Stimulated activated CD8-positive, alpha-beta memory T cell treated with anti-CD3 and anti-CD28 coated beads, Interleukin-15, amount 100 ng/mL, for 4 hours (primary cell): ENCODE measurements around the gene SRGAP2C.
"Not testable (repeated sequence)": the region's sequence is repeated elsewhere in the genome, so short reads cannot be mapped to it uniquely, and the experiment has no call there.

Experiments
- DNase-seq, 2 donors: peaks; one replicate each; pipeline ENCODE4 v3.0.0-alpha.2; 2020; ENCODE audit warnings: low read depth in 2 of 2

Gene SRGAP2C

DNA sequence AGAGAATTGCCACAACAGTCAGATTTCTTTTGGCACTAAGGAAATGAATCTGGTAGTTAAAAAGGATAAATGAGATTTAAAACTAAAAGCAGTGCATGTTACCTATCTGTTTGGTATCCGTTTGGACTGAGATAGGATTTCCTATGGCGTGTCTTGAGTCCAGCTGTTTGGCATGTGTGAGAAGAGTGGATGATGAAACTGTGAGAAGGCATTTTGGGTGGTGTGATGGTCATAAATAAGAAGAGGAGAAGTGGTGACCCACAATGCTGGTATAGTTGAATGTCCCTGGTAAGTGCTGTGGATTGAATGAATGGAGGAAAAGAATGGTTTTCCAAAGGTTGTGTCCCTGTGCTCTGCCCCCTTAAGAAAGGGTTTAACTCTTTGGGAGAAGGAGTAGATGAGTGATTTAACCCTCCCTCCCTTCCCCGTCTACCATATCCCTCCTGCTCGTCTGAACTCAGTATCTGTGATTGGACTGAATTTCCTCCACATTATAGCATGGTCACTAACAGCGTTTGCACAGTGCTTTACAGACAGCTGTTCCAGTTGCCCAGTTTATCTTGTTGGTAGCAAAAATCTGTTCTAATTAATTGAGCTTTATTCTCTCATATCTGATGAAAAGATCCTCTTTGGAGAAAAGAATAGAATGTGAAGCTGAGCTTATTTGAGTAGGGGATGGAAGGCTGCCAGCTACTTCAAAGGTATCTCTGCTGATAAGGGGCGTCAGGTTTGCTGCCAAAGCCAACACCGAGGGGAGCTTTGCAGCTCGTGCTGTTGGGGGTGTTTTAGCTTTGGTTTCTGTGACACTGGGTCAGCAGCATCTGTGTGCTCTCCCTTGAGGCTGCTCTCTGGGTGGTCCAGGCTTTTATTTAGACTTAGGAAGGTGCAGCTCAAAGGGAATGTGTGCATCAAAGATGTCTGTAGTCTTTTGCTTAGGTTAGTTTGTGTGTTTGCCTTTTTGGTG lies 148.1 kb downstream of the SRGAP2C start:
- not testable (repeated sequence) for DNase-seq

DNA sequence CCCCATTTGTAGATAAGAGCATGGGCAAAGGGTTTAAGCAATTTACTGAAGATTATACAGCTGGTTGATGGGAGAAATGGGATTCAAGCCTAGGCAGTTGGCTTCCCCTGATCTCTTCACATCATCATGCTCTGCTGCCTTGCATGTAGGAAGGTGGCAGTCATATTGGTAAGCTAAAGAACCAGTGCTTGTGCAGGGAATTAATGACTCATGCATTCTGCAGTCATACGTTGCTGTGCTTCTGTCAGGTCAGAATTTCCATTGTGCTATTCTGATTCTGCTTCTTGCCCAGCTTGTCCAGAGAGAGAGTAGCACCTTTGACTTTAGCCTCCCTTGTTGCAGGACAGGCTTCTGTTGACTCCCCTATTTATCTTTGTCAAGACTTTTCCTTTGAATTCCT lies 153.2 kb downstream of the SRGAP2C start:
- DNase-seq, result not testable (repeated sequence)

DNA sequence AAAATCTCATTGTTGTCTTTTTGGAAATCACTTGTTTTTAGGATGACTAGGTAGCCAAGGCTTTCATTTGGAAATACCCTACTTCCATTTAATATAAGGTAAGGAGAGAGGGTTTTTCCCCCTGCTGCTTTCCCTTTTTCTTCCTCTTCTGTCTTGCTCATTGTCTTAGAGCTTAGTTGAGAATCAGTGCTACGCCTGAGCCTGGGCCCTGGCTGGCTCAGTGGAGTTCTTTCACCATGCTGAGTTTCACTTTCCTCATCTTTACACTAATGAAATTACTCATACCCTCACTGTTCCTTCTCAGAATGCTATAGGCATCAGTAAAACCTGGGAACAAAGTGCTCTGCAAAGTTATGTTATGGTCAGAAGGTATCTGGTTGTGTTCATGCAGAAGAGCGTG lies 154.8 kb downstream of the SRGAP2C start:
- not testable (repeated sequence) for DNase-seq

DNA sequence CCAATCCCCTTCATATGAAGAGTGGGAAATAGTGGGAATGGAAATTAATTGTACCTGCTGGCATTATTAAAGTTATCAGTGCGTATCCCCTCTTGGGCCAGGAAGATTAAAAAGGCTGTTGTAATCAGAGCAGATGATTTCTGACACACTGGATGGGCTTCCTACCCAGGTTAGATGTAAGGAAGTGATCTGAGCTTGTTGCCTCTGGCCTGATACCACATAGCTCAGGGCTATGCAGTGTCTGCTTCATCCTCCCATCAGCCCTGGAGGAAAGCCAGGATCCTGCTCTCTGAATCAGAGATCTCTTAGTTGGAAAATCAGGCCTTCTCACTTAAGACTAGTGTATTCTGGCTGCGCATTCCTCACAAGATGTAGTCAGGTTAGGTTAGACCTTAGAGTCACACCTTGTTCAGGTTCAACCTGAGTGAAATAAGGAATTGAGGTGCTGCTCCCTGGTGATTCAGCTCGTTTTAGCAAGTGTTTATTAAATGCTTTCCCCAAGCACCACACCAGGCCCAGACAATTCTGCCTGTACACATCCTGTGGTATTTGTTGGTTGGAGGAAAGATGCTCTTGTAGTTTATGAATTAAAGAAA lies 158.6 kb downstream of the SRGAP2C start:
- DNase-seq, result not testable (repeated sequence)

DNA sequence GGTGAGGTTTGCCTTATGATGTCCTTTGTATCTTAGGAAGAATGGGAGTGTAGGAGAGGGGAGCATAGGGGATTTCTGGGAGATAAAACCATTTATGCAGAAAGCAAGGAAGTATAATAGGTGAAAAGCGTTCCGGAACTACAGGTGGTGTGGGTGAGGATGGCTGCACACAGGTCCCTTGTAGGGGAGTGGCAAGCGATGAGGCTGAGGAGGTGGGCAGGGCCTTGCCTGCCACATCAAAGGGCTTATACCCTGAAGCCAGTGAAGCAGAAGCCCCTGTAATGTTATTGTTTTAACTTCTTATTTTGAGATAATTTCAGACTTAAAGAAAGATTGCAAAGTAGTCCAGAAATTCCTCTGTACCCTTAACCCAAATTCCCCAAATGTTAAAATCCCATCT lies 159.6 kb downstream of the SRGAP2C start:
- DNase-seq, result not testable (repeated sequence)

DNA sequence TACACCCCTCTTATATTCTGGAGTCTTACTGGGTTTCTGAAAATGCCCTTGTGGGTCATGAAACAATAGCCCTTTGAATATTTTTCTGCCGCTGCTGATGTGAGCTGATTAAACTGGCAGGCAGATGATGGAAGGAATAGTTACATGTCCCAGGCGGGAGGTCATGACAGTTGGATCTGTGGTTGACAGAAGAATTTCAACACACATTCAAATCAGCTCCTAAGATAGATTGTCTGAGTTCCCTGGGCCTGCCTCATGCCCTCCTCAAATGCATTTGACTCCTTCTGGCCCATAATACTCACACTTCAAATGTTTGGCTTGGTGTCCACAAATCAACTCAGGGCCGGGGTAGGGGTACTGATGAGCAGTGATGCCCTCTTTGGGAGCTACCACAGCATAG lies 161.9 kb downstream of the SRGAP2C start:
- DNase-seq, result not testable (repeated sequence)

DNA sequence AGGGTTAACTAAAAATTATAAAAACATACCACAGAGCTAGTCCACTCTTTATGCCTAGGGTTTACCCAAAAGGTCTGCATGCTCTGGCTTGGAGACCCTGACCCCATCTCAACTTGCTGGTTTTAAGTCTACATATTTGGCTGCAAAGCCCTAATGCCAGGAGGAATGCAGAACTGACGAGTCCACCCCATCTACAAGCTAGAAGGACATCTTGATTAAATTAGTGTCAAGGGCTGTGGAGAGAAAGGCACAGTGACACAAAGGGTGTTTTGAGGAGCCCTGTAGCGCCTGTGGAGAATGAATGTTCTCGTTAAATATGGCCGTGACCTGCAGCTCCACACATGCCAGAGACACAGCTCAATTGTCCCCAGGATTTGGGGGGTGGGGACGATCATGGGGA lies 162.7 kb downstream of the SRGAP2C start:
- not testable (repeated sequence) for DNase-seq

DNA sequence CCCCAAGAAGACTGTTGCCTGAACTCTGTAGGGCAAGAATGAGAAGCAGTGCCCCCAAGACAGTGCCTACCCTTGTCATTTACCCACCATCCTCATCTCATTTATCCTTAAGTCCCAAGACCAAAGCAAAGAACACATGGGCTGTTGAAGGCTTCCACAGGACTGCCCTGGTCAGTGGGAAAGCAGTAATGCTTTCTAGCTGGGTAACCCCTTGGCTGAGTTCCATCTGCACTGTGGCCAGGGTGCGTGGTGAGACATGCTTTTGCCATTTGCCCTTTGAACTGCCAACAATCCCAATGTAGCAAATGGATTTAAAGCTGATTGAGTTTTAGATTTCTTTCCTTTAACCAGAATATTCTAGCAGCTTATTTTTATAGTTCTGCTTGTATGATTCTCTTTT lies 163.3 kb downstream of the SRGAP2C start:
- not testable (repeated sequence) for DNase-seq

DNA sequence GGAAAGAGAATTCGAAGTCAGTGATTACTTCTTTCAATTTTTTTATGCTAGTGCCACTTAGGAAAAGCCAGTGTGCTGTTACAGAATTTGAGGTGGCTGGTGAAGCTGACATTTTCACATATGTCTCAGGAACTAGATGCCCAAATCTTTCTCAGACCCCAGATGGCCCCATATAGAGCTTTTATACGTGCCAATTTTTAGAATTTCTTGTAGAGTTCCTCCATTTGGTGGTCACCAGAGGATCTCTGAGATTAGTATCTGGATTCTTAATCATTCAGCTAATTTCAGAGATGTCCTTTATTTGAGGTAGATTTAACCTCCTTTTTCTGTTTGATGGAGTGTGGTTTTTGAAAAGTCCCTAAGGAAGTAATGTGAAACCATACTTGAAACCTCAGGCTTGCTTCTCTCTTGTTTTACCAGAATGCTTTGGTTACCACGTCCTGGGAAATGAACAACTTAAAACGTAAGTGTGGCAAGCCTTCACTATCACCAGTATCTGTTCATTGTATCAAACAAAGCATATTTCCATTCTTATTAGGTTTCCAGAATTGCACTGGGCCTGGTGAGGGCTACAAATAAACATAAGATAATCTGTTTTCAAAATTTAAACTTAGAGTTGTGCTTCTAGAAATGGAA lies 164.7 kb downstream of the SRGAP2C start:
- DNase-seq, result not testable (repeated sequence)

DNA sequence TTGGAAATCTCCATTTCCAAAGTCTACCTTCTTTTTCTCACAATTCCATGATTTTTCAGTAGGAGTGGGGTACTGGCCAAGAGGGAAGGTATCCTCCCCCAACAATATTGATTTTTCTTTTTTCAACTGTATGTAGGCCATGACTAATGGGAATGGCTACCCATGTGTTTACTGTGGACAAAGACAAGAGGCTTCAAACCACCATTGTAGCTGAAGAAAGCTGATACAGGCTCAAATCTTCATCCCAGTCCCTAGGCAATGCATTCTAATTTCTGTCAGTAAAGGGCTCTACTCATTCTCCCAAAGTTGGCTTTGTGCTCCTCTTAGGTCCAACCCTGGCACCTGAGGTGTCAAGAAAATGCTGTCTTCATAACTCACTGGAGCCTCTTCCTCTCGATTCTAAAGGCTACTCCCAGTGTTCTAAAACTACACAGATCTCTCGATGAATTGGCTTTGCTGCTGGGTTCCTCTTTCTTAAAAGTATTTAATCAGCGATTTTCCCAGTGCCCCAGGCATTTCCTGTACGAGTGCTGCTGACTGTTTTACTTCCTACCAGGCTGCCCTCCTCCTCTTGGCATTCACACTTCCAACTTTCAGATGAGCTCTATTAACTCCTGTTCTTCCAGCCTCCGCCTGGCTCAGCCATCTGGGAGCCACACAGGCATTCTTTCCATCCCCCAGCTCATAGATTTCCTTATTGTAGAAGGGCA lies 171.1 kb downstream of the SRGAP2C start:
- not testable (repeated sequence) for DNase-seq

DNA sequence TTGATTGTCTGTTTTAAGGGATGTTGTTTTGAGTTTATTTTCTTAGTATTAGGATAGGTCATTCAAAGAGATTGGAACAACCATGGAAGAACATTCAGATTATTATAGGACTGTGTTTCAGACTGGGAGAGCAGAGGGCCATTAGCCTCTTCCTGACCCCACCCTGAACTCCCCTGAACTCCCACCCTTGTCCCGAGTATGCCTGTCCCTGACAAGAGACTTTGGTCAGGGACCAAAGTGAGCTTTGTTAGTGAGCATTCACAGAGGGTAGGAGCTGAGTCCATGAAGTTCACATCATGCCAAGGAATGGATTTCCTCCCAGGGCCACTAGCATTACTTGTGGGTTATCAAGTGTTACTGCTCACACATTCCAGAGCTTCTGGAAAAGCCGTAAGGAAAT lies 172.0 kb downstream of the SRGAP2C start:
- not testable (repeated sequence) for DNase-seq

DNA sequence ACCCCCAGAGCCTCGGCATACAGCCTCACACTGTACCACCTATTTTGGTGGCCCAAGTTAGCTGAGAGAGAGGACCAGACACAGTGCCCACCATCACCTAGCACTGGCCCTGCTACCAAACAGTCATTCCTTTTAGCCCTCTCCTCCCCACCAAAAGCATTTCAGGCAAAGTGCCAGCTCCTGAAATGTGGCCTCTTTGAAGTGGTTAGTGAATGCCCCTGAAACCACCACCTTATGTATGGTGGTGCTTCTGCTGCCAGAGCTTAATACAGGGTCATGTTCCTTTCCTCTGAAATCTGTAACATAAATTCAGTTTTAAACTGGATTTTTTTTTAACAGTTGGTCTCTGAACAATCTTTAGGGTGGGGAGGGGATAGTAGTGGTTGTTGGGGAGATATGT lies 175.8 kb downstream of the SRGAP2C start:
- not testable (repeated sequence) for DNase-seq

DNA sequence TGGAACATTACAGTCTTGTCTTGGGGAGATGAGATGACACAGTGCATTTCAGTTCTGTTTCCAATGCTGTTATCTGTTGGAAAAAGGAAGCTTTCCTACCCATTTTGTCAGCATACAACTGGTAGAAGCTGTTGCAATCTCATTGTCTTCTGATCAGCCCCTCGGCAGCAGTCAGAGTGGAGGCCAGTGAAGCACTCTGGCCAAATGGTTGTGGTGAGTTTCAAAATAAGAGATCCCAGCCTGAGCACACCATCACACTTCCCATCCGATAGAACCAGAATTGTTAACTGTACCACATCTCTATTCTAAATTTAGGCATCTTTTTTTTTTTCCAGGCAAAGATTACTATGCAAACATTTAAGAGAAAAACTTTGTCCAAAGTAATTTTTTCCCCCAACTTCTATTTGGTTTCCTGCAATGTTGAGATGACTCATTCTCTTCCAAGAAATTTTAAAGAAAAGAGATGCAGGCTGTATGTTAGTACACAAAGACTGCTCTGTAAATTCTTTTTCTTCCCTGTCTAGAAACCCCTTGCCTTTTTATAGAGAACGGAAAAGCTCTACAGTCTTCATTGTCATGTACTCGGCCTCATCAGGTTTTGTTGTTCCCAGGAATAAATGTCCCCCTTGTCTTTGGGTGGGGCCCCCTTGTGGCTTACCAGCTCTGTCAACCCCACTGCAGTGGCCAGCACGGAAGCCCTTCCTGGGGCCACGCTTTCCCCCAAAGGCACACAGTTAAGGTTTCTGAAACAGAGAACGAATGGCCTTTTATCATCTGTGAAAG lies 176.9 kb downstream of the SRGAP2C start:
- not testable (repeated sequence) for DNase-seq

DNA sequence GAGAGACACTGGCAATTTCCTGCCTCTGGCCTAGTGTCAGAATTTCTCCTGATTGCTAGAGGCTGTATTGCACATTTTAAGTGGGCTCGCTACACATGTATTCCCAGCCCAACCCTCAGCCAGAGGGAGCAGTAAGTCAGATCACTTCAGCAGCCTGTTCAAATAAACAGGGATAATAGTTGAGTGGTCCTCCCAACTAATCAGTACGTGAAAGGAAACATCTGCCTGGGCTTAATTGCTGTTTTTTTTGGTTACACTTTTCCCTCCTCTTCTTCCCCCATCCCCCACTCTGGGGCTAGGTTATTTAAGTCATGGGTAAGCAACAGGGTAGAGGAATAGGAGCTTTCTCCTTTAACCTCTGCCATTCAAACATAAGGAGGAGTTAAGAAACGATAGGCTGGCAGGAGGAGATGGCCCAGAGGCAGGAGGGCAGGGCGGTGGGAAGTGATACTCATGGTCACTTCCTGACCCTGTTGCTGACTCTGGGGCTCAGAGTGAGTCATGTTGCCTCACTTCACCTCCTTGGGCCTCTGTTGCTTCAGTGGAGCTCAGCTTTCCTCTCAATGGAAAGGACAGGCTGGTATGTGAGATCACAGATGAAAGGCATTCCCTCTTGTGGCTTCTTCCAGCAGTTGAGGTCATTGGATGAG lies 177.6 kb downstream of the SRGAP2C start:
- DNase-seq, result not testable (repeated sequence)

DNA sequence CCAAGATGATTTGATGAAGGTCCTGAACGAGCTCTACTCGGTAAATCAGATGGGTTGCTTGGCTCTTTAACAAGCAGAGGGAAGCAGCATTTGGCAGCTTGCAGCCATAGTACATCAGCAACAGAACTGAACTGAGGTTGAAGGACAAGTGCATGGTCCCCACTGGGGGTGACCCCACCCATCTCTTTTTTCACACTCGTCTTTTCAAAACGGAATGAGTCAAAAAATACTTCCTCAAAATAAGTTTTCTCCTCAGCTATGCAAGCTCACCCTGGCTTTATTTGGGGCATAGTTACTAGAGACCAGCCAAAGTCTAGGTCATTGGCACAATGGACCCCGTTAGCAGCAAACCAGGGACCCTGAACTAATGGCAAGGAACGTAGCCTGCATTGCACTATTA lies 180.5 kb downstream of the SRGAP2C start:
- DNase-seq, result not testable (repeated sequence)

DNA sequence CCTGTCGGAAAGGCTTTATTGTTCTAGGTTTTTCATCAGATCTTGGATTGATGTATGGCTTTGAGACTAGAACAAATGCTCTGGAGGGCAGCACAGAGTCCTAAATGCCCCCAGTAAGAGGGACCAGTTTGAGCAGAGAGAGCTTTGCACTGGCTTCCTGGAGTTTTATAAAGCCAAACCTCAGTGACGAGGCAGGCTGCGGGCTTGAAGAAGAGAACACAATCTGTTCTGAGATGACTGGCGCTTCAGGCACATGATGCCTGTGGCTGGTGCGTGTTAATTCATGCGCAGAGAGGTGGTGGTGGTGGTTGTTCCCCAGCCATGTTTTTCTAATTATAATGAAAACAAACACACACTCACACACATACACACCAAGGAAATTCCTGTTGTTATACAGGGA lies 180.9 kb downstream of the SRGAP2C start:
- DNase-seq, result peak in 1 of 2 donors; percentile 1

DNA sequence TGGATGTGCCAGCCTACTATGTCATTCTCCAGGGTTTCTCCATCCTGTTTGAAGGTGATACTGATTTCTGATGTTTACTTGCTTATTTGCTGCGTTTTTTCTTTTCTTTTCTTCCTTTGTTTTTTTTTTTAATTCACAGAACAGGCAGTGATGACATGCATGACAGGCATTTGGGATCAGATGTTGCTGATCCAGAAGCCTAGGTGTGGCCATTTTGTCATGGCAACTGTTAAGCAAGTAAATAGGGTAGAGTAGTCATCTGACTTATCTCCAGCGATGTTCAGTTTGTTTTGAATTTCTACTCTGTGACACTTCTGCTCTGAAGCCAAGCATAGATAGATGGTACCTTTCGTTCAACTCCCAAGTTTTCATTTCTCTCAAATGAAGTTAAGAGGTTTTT lies 181.4 kb downstream of the SRGAP2C start:
- not testable (repeated sequence) for DNase-seq

DNA sequence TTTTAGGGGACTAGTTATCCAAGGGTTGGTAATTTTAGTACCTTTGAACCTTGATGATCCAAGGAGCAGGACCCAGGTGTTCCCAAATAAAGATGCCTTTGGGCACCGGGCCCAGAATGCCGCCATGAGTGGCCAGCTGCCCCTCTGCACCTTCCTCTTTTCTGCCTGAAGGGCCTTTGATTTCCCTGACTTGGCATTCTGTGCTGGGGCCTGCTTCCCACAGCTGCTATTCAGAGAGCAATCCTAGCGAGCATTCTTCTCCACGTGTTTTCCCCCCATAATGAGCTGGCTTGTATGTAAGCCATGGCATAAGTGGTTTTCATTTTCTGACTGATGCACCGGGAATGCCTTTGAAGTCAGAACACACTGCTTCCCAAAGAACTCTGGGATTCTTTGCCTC lies 184.1 kb downstream of the SRGAP2C start:
- DNase-seq, result not testable (repeated sequence)

DNA sequence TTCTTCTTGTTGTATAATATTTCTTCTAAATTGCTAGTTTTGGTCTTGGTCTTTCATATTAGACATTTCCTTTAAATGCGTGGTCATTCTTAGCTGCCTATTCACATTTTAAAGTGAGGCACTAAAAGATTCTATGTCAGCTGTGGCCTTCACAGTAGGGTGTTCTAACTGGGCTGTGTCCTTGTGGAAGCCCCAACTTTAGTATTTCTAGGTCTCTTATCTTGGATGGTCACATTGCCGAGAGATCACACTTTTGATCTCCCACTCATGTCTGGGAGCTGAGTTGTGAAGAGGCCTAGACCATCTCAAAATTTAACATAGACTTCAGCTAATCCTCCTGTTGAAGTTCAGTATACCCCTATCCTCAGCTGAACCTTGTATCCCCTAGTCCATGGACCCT lies 185.2 kb downstream of the SRGAP2C start:
- not testable (repeated sequence) for DNase-seq

DNA sequence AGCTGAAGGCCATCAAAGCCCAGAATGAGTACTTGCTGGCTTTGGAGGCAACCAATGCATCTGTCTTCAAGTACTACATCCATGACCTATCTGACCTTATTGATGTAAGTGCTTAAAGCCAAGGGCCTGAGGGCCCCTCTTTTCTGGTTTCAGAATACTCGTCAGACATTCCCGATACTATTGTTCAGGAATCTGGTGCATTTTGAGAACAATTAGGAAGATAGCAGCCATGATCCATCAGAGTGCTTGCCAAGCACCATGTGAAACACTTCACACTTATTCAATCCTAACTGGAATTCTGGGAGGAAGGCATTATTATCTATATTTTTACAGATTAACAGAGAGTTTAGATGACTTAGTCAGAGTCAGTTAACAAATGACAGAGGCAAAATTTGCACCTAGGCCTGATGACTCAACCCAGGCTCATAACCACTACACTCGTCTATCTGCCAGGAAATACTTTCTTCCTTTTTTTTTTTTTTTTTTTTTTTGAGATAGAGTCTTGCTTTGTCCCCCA lies 190.1 kb downstream of the SRGAP2C start:
- DNase-seq, result not testable (repeated sequence)
